Fibroblast of mammary gland (primary cell): ENCODE measurements around the gene WNT8B.

Source experiments
- DNase-seq: peaks from one replicate; pipeline ENCODE4 v3.0.0-alpha.2; 2010; ENCODE audit warnings: low read depth
- H3K4me3 ChIP-seq: 2 replicates; pipeline ENCODE4 v1.5.1; 2011; ENCODE audit warnings: low read depth, mild to moderate bottlenecking, low read length, moderate library complexity; ENCODE audit not compliant: control insufficient read depth
- CTCF ChIP-seq: conservative IDR thresholded peaks from 2 replicates; pipeline ENCODE4 v1.5.1; 2011; ENCODE audit warnings: low read depth, low read length, inconsistent platforms; ENCODE audit not compliant: control insufficient read depth, insufficient read depth

Gene WNT8B

DNA sequence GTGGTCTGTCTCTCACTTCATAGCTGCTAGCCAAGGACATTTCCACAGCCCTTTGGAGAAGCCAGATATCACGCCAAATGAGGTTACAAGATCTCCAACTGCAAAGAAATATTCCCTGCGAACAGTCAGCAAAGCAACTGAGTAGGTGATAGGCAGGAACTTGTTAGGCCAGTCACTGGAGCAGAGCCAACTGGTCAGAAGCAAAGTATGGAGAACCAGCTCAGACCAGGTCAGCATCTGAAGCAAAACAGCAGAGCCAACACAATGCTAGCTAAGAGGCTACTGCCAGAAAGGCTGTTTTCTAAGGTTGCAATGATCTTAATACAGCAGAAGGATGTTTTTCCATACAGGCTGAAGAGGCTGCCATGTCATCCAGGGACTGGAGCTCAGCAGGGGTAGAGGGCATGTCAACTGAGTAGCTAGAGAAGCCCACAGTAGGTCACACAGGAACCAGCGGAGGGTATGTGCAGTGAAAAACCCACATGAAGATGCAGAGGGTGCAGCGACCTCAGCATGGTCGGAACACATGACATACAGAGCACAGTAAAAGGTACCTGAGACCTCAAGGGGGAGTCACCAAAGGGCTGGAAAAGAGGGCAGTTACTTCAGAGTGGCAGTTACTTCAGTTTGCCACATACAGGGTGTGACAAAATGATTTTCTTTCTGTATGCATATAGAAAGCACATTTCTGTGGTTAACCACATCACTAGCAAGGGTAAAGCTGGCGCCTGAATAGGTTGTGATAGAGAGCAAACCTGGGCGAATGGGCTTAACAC lies 47.9 kb downstream of the WNT8B start:
- no peak overlapping the region for H3K4me3 ChIP-seq
- TF ChIP-seq CTCF: no peak
- no peak for DNase-seq

- H3K4me3 ChIP-seq: no peak overlapping the region
- no peak for DNase-seq
- TF ChIP-seq CTCF: no peak
Measured at GRCh38 chr10:100515612-100516011, 52.8 kb downstream of the WNT8B start.

- peak; percentile 13 for TF ChIP-seq CTCF
- H3K4me3 ChIP-seq: no peak overlapping the region
- DNase-seq: no peak
Measured at GRCh38 chr10:100516847-100517246, 54.0 kb downstream of the WNT8B start.

DNA sequence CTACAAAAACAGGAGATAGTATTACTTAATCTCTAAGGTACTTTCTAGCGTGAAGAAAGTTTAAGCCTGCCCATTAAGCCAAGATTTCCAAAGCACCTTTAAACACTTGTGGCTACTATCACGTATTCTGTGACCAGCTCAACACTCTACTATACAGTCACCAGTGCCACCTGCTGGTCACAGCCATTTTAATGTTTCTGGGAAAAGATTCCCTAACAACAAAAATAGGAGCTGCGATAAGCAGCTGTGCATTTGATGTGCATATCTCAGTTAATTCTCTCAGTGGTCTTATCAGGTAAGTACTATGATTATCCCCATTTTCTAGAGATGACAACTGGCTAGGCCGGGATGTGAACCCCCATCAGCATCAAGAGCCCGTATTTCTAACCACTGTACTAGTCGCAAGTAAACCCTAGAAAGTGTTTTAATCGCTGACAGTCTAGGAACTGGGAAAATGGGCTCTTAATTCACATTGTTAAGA lies 56.0 kb downstream of the WNT8B start:
- peak; percentile 69 for TF ChIP-seq CTCF
- peak; percentile 63 for DNase-seq
- H3K4me3 ChIP-seq: peak overlapping the region; percentile 39

DNA sequence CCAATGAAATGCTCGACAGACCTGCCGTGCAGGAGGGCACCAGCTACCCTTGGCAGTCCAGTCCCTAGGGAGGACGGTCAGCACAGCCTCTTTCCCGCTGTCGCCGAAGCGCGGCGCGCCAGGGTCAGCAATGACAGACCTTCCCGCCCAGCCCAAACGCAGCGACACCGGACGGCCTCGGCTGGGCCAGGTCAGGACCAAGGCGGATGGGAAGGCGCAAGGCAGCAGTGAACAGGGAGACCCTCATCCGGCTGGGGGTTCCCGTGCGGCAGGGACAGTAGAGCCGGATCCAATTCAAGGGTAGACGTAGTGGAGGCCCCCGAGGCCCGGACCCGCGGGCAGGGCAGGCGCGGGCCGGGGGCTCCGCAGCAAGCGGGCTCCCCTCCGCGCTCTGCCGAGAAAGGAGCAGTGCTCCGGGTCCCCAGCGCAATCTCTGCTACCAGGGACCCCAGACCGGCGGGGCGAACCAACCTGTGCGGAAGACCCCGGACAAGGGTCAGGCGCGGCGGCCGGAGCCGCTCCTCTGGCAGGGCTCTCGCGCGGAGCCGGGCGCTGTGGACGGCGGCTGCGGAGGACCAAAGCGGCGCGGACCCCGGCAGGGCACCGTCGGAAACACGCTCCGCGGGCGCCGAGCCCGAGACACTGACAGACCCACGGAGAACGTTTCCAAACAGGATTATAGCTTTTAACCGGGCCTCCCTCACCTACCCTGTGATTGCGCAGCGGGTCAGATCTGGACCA lies 56.7 kb downstream of the WNT8B start, which contains the start of gene SEC31B:
Gene SEC31B, minus strand, starts transcription at position 551 of the 741 bp plus-strand sequence. CDS start 2,909 bp downstream, outside the sequence.
- H3K4me3 ChIP-seq: peak within 1 kb of the TSS; percentile 39
- TF ChIP-seq CTCF: no peak
- no peak for DNase-seq

GRCh38 chr10:100520811-100521210 lies 58.0 kb downstream of the WNT8B start:
- TF ChIP-seq CTCF: no peak
- no peak for DNase-seq

More at GRCh38 chr10:100520811-100521210, 58.0 kb downstream of the WNT8B start:
- H3K4me3 ChIP-seq: no peak overlapping the region
